Choroid plexus epithelial cell (primary cell): Measurements from ENCODE around the gene KIF5B.

Experiments
- DNase-seq: peaks from one replicate; pipeline ENCODE4 v3.0.0-alpha.2; 2010; ENCODE audit warnings: low read depth
- H3K4me3 ChIP-seq: 2 replicates; pipeline ENCODE4 v1.5.1; 2011; ENCODE audit warnings: low read depth, mild to moderate bottlenecking, control low read depth, low read length, moderate library complexity
- TF ChIP-seq, protein P1 (sequence below): conservative IDR thresholded peaks from 2 replicates; pipeline ENCODE4 v1.5.1; 2011; ENCODE audit warnings: low read depth, mild to moderate bottlenecking, control low read depth, inconsistent platforms, low read length, moderate library complexity

The KIF5B gene

DNA sequence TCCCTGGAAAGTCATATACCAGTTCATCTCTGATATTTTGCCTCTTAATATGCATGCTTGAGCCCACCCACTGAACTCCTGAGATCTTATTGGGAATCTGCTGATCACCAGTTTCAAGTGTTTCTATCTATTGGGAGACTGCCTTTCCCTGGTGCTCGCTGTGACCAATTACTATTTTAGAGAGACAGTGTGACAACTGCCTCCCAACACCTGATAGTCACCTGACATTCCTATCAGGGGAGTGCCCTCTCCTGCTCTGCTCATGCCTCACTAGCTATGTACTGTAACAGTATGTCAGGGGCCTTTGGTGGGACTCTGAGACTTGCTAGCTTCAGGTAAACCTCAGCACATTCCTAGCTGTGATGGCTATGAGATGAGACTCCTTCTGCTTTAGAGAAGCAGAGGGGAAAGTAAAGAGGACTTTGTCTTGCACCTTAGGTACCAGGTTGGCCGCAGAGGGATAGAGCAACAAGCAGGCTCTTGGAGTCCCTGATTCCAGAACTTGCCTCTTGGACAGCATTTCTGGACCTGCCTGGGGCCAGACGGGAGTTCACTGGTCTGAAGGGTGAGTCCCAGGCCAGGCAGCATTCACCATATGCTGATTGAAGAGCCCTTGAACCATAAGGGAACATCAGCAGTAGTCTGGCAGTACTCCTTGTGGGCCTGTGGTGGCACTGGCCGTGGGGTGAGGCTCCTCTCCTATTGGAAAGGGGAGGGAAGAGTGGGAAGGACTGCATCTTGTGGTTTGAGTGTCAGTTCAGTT, 93.2 kb downstream of the KIF5B start:
- TF ChIP-seq, protein P1, sequence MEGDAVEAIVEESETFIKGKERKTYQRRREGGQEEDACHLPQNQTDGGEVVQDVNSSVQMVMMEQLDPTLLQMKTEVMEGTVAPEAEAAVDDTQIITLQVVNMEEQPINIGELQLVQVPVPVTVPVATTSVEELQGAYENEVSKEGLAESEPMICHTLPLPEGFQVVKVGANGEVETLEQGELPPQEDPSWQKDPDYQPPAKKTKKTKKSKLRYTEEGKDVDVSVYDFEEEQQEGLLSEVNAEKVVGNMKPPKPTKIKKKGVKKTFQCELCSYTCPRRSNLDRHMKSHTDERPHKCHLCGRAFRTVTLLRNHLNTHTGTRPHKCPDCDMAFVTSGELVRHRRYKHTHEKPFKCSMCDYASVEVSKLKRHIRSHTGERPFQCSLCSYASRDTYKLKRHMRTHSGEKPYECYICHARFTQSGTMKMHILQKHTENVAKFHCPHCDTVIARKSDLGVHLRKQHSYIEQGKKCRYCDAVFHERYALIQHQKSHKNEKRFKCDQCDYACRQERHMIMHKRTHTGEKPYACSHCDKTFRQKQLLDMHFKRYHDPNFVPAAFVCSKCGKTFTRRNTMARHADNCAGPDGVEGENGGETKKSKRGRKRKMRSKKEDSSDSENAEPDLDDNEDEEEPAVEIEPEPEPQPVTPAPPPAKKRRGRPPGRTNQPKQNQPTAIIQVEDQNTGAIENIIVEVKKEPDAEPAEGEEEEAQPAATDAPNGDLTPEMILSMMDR = no peak
- no peak for DNase-seq
- H3K4me3 ChIP-seq = no peak overlapping the region

DNA sequence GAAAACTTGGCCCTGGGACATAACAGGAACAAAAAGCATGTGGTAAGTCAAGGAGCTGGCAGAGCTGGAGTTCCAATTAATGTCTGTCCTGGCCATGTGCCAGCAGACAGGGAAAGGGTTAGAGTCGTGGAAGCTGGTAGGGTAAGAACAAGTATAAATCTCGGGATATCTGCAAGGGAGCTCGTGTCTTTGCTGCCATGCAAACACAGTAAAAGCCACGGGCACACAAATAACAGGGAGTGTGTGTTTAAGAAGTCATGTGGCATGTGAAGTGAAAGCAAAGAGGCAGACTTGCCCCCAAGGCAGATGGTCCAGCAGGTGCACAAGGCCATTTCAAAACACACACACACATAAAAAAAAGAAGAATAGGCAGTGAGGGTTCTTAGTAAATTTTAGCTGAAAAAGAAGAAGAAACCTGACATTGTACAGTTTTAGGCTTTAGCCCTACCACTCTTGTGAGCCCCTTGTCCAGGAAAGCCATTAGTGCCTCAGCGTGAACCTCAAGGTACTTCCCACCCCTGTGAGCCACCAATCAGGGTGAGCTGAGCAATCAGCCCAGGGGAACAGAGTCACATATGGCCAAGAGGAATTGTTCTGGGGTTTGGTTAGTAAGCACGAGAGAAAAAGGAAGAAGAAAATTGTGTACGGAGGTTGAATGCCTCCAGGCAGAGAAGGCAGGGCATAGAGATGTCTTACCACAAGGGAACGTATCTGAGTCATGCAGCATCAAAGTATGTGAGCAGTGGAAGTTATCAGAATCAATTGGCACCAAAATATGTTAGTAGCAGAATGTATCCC, 94.7 kb downstream of the KIF5B start:
- TF ChIP-seq, protein P1 = peak; percentile 18
- DNase-seq = peak; percentile 58
- no peak overlapping the region for H3K4me3 ChIP-seq

DNA sequence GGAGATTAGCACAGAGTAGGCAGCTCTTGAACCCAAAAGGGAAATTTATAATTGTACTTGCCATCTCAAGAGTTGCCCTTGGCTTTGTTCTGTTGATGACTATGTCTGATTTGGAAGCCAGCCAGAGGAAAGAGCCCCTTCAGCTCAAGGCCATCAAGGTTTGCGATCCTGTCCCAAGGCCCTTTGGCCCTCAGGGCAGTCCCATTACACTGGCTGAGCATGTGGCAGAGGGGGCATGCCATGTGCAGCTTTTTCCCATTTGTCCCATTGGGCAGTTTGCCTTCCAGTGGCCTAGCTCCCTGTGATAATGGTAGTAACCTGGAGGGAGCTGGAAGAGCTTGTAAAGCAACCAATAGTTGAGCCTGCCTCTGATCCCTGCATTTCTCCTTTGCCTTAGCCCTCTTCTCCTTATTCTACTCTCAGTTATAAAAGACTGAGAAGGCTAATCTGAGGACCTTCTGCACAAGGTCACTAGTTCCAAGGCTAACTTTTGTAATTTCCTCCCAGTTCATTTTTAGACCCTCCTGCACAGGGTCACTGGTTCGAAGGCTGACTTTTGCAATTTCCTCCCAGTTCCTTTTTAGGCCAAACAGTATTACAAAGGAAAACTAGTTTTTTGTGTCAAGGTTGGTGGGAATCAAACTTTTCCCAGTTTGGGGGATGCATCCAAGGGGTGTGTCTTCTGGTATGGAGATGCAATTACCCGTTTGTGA, 96.6 kb downstream of the KIF5B start:
- no peak for DNase-seq
- H3K4me3 ChIP-seq = no peak overlapping the region
- TF ChIP-seq, protein P1 = no peak
